GM18502 (cell line): ENCODE results near the gene TGFBR3L.
"Not testable (repeated sequence)": the region's sequence is repeated elsewhere in the genome, so short reads cannot be mapped to it uniquely, and the experiment has no call there.

Experiments used
- ATAC-seq: cut with Tn5 transposase; IDR thresholded peaks from one replicate; pipeline ENCODE4 v1.9.1; 2021; ENCODE audit warnings: mild to moderate bottlenecking; ENCODE audit not compliant: unreplicated experiment, poor library complexity

Gene TGFBR3L

DNA sequence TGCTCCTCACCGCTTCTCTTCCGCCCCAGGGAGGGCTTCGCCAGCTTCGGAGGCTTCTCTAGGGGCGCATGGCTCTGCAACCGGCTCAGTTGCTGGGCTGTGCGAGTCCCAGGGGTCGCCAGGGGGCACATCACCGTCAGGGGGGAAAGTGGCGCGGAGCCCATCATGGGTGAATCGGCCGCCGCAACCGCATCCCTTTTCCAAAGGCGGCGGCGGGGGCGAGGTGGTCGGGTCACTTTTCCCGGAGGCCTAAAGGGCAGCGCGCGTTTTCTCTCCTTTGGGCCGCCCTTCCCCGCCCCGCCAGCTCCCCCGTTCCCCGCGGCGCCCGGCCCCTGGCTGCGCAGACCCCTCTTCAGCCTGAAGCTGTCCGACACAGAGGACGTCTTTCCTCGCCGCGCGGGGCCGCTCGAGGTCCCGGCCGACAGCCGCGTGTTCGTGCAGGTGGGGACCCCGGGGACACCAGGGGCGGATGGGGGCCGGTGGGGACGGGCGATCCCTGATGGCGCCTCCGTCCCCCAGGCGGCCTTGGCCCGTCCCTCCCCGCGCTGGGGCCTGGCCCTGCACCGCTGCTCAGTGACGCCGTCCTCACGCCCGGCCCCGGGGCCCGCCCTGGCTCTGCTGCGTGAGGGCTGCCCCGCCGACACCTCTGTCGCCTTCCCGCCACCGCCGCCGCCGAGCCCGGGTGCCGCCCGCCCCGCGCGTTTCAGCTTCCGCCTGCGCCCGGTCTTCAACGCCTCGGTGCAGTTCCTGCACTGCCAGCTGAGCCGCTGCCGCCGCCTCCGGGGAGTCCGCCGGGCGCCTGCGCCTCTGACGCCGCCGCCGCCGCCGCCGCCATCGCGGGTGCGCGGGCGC lies 1.7 kb downstream of the TGFBR3L start:
- no peak for ATAC-seq

DNA sequence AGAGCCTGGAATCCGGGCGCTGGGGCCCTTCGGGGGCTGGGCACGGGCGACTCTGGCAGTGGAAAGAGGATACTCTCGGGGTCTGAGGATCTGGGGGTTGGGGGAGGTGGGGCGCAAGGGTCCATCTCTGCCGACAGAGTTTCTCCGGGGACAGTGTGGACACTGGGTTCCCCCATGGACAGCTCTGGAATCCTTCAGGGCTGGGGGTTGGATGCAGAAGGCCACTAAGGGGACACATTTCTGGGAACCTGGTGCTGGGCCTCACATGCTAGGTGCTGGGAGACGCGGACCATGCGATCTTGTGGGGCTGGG lies 2.3 kb downstream of the TGFBR3L start:
- no peak for ATAC-seq

DNA sequence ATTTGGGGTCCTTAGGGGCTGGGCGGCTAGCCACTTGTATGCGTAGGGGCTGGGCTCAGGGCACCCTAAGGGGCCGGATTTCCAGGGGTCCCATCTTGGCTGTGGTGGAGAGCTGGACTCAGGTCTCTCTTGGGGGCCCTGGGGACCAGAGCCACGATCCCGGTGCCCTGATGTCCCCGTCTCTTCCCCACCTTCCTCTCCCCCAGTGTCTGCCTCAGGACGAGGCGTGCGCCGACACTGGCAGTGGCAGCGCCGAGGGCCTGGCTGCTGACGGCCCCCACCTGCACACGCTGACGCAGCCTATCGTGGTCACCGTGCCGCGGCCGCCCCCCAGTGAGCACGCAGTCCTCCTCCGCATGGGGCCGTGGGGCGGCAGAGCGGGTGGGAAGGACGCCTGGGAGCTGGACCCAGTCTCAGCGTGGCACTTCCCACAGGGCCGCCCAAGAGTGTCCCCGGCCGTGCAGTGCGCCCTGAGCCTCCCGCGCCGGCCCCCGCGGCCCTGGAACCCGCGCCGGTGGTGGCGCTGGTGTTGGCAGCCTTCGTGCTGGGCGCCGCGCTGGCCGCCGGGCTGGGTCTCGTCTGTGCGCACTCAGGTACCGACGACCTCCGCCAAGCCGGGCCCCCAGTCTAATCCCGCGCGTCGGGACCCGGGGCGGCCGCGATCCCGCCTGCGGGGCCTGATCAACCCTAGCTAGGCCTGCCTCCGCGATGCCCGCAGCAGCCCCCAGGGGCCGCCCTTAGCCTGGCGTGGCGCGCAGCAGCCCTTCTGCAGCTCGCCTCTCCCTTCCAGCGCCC lies 2.8 kb downstream of the TGFBR3L start:
- ATAC-seq = no peak

DNA sequence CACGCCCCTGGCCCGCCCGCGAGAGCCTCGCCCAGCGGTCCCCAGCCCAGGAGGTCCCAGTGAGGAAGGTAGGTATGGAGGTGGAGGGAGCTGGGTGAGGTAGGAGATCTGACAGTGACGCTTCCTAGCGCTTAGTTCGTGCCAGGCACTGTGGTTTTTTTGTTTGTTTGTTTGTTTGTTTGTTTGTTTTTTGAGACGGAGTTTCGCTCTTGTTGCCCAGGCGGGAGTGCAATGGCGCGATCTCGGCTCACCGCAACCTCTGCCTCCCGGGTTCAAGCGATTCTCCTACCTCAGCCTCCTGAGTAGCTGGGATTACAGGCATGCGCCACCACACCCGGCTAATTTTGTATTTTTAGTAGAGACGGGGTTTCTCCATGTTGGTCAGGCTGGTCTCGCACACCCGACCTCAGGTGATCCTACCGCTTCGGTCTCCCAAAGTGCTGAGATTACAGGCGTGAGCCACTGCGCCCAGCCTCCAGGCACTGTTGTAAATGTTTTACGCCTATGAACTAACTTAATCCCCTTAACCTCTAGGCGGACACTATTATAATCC lies 3.5 kb downstream of the TGFBR3L start:
- not testable (repeated sequence) for ATAC-seq

DNA sequence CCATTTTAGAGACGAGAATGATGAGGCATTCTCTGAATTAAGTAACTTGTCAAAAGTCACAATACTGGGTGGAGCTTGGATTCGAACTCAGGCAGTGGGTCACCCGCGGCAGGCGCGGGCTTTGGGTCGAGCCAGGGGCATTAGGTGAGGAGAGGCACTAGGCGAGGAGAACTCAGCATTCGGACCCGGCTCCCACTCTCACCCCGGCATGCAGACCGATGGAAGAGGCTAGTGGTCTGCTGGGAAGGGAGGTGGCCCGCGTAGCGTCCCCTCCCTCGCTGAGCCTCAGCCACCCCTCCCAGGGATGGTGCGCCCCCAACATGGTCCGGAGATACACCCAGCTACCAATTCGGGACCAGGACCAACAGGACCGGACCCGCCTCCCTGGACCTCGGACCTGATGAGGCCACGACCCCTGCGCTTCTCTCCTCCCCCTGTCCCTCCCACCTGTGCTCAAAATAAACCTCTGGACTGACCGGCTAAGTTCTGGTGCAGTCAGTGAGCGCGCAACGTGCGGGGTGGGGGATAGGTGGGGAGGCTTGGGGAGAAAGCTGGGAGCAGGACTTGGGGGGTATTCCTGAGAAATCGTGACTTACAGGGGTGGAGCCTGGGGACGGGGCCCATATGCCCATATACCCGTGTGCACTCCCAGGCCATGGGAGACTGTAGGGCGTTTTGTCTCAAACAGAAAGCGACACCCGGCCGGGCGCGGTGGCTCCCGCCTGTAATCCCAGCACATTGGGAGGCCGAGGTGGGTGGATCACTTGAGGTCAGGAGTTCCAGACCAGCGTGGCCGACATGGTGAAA lies 4.2 kb downstream of the TGFBR3L start:
- ATAC-seq = no peak

DNA sequence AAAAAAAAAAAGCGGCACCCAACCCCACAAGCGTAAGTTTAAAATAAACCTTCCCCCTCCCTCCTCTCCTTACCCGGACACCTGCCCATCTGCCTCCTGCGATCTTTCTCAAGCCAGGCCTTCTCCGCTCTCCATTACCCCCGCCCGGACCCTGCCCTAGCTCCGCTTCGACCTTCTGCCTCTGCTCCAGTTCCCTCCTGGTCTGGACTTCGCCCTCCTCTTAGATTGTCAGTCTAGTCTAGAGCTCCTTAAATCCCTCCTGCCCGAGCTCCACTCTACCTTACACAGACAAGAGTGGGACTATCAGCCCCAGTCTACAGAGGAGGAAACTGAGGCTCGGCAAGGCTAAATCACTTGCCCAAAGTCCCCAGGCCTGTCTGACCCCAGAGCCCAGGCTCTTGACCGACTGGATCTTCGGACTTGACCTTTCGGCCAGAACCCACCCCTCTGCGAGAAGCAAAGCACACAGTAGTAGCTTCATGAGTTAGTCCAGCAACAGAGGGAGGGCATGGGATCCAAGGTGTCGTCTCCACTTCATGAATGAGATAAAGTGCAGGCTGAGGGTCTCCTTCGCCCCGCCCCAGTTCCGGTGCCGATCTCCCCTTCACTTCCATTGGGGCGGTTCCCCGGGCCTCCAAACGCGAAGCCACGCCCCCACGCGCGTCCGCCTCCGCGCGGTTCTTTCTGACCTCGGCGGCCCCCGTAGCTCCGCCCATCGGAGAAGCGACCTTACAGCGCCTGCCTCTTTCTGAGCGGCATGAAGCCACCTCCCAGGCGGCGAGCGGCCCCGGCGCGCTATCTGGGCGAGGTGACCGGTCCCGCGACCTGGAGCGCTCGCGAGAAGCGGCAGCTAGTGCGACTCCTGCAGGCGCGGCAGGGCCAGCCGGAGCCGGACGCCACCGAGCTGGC lies 5.2 kb downstream of the TGFBR3L start, which contains the start of gene SNAPC2:
TSS of gene SNAPC2 (plus strand) at position 729 of the 909 bp plus-strand sequence. CDS start at position 758, 29 bp downstream.
- peak; percentile 59 for ATAC-seq

DNA sequence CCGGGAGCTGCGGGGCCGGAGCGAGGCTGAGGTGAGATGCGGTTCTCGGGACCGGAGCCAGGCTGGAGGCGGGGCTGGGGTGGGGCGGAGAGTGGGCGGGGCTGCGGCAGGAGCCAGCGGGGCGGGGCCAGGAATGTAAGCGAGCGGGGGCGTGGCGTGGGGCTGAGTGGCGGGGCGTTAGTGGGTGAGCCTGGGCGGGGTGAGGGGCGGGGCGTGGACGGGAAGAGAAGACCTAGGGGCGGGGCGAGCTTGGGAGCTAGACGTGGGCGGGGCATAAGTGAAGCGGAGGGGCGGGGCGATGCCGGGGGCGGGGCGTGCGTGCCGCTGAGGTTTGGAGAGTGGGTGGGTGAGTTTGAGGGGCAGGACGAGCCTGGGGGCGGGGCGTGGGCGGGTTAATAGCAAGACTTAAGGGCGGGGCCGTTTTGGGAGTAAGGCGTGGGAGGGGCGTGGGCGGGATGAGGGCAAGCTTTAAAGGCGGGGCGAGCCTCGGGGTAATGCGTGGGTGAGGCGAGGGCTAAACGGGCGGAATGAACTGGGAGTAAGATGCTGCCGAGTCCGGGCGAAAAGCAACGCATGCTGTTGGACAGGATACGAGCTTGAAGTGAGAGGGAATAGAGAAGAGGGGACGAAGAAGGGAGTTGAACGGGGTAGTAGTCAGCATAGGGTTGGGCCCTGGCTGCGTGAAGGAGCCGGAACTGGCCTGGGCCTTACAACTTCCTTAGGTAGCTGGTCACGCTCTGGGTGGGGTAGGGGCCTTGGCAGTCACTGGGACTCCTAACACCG lies 6.1 kb downstream of the TGFBR3L start:
- peak; percentile 40 for ATAC-seq

DNA sequence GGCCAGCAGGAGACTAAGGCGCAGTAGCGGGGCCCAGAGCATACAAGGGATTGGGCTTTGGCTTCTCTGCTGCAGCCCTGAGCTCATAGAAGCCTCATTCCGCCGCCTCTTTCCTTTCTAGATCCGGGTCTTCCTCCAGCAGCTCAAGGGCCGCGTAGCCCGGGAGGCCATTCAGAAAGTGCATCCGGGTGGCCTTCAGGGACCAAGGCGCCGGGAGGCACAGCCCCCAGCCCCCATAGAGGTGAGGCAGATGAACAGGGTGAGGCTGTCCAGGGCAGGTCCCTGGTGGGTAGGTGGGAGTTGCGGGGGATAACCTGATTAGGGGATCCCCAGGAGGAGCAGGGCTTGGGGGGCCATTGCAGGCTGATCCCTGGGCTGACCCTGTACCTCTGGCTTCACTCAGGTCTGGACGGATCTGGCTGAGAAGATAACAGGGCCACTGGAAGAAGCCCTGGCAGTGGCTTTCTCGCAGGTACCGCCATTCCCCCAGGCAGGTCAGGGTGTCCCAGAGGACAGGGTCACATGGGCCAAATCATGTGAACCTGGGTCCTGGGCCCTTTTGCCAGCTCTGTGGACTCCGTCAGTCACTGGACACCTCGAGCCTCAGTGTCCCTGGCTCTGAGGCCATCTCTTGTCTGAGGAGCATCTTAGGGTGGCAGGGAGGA lies 6.8 kb downstream of the TGFBR3L start:
- no peak for ATAC-seq

DNA sequence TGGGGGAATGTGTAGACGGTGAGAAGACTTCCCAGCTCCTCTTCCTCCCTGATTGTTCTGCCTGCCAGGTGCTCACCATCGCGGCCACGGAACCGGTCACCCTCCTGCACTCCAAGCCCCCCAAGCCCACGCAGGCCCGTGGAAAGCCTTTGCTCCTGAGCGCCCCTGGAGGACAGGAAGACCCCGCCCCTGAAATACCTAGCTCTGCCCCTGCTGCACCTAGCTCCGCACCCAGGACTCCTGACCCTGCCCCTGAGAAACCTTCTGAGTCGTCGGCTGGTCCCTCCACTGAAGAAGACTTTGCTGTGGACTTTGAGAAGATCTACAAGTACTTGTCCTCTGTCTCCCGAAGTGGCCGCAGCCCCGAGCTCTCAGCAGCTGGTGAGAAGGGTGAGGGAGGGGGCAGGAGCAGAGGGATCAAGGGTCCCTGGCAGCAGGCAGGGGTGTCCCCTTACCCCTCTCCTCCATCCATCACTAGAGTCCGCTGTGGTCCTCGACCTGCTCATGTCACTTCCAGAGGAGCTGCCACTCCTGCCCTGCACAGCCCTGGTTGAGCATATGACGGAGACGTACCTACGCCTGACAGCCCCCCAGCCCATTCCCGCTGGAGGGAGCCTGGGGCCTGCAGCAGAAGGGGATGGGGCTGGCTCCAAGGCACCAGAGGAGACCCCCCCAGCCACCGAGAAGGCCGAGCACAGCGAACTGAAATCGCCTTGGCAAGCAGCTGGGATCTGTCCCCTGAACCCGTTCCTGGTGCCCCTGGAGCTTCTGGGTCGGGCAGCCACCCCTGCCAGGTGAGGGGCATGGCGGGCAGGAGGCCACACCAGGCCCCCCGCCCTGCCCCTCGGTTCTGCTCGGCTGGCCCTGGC lies 7.6 kb downstream of the TGFBR3L start:
- ATAC-seq = no peak

DNA sequence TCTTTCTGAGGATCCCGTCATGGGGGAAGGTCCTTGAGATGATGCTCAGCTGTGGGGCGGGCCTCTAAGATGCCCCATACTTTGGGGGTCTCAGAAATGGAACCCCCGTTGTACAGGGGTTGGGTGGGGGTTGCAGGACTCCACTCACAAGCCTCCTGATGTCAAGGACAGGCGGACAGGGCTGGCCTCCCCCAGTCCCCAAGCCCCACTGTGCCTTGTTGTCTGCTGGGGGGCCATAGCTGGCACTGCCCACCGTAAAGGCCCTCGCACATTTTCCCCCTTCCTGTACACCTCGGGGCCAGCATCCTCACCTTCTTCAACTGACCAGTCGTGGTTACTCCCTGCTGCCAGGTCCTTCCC lies 8.2 kb downstream of the TGFBR3L start:
- ATAC-seq = no peak

DNA sequence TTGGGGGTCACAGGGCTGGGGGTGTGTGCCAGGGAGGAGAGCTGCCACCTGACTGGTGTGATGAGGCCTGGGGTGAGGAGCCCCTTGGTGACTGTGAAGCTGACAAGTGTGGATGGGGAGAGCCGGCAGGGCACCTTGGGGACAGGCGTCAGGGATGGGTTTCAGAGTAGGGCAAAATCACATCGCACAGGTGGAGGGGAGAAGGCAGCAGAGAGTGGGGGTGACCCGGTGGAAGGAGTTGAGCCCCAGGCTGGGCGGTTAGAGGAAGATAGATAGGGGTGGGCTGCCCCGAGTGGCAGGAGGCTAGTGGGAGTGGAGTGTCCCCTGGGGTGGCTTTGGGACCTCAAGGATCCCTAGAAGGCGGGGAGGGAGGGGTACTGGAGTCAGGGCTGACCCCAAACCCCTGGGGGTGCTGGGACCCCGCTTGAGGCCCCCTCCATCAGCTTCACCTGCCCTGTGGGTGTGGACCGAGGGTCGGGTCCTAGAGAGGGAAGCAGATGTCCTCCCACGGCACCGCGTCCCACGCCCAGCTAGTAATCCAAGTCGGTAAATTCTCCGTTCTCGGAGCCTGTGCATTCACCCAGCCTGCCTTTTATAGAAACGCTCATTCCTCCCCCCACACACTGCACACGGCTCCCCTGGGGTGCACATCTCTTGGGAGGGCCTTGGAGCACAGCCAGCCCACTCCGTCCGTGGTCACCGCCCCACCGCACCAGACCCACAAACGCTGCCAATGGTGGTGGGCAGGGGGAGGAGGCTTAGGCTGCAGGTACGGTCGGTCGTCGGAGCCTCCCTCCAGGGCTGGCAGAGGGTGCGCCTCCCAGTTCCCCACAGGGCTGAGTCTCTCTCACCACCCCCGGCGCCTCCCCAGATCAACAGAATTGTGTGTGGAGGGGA lies 8.9 kb downstream of the TGFBR3L start:
- no peak for ATAC-seq

DNA sequence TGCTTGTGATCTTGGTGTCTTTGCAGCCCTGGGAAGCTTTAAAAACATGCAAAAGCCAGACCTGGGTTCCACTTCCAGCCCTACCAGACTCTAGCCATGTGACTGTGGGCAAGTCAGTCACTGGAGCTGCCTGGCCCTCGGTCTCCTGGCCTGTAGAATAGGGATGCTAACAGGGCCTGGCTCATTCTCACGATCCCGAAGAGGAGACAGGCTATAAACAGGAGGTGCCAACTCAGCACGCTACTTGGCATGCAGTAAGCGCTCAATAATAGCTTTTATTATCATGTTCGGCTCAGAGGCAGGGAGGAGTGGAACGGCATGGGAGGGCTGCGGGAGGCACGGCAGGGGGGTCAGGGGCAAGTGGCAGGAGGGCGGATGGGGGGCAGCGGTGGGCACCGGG lies 9.6 kb downstream of the TGFBR3L start:
- ATAC-seq = no peak

DNA sequence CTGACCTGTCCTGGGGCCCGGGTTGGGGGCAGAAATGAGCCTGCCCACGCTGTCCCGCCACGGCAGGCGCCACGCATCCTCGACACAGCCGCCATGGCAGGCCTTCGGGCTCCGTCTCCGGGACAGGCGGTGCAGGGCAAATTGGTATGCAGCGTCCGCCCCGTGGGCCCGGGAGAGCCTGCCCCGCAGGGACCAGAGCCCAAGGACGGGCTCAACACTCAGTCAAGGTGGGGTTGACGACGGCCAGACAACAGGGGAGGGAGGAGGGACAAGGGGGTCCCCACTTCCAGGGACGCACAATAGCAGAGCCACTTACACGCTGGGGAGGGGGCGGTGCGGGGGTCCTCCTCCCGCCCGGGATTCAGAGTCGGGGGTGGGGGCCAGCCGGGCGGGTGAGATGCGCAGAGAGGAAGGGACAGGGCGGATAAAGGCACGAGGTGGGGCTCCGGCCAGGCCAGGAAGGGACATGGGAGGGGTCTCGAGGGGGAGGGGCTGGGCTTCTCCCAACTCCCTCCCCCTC lies 10.1 kb downstream of the TGFBR3L start:
- ATAC-seq = no peak

DNA sequence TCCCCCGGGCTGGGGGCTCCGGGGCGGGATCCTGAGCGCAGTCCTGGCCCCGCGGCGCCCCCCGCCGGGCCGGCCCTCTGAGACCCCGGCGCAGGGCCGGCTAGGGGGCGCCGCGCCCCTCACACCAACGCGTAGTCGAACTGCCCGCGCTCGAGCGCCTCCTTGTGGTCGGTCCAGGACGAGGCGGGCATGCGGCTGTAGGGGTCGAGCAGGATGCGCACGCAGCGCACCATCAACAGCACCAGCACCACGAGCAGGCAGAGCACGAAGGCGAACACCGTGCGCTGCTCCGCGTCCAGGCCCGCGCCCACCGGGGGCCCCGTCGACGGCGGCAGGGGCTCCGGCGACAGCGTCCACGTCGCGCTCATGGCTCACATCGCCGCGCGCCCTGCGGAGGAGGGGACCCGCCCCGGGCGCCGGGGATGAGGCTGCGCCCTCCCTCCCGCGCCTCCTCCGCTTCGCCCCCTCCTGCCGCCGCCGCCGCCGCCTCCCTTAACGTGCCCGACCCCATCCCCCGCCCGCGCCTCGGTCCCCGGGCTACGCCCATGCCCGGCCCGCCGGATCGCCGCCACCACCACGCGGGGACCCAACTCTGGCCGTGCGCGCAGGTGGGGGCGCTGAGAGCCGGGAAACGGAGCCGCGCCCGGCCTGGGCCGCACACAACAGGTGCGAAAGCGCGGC lies 10.7 kb downstream of the TGFBR3L start:
- ATAC-seq = no peak

DNA sequence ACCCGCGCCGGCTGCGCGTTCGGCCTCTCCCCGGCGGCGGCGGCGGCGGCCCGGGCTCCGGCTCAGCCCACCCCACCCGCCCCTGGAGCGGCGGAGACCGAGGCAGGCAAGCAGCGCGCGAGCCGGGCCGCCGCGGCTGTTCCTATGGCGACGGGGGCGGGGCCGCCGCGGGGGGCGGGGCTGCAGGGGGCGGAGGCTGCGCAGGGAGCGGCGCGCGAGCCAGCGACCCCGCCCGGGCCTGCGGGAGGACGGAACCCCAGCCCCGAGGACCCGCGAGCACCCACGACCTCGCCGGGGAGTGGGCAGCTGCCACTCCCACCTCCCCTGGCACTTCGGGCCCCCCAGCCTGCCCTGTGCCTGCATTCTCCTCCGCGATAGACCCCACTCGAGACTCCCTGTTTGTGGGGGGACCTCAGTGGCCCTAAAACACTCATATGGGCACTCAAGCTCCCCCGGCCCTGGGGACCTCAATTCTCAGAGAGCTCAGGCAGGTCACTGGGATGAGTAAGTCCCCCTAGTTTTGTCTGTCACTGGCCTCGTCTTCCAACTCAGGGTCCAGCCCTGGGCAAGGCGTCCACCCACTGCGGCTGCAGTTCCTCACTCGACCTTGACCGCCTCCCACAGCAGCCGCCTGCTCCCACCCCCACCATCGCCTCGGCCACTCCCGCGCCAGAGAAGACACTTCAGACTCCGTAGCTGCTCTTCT lies 11.5 kb downstream of the TGFBR3L start, which contains the start of gene CTXN1:
TSS of gene CTXN1 (minus strand) at position 115 of the 706 bp plus-strand sequence. CDS start 597 bp downstream, outside the sequence.
- ATAC-seq = no peak
